ENCODE results near the gene UACA.
A peak's percentile ranks its signal among the peaks of the same experiment; 100 is the strongest.

The UACA gene

GRCh38 chr15:70690491-70691276 lies 72.7 kb downstream of the UACA start:
- ATAC-seq (ENCODE audit: low read depth) (peak; percentile 55; the same call in 2 of the 3 replicates), DNase-seq (ENCODE audit: low spot score) (no peak)
- H3K27me3 ChIP-seq (ENCODE audit: insufficient read depth, poor library complexity, severe bottlenecking) = no peaks in the 10 kb centered on the region
- H3K4me3 ChIP-seq (ENCODE audit: severe bottlenecking) = no peak overlapping the region
- H3K36me3 ChIP-seq (ENCODE audit: low read depth) = peaks cover 28% of the 10 kb centered on the region
- no peak for TF ChIP-seq CTCF (IDR thresholded peaks at IDR 0.05; ENCODE audit: poor library complexity, severe bottlenecking)
- H3K4me1 ChIP-seq (ENCODE audit: insufficient read depth, poor library complexity, severe bottlenecking) = peaks cover 13% of the 10 kb centered on the region
- no peak overlapping the region for H3K27ac ChIP-seq (ENCODE audit: poor library complexity, severe bottlenecking)
- H3K9me3 ChIP-seq (ENCODE audit: severe bottlenecking) = no peaks in the 10 kb centered on the region

GRCh38 chr15:70690021-70690420 lies 73.3 kb downstream of the UACA start:
- no peak for ATAC-seq (ENCODE audit: low read depth)
- Histone ChIP-seq H3K4me1 (ENCODE audit: insufficient read depth, poor library complexity, severe bottlenecking) (peaks cover 13% of the 10 kb centered on the region), H3K36me3 (ENCODE audit: low read depth) (peaks cover 33% of the 10 kb centered on the region), H3K27me3 (ENCODE audit: insufficient read depth, poor library complexity, severe bottlenecking) (no peaks in the 10 kb centered on the region), H3K27ac (ENCODE audit: poor library complexity, severe bottlenecking) (no peak overlapping the region), H3K9me3 (ENCODE audit: severe bottlenecking) (no peaks in the 10 kb centered on the region), H3K4me3 (ENCODE audit: severe bottlenecking) (no peak overlapping the region)
- DNase-seq (ENCODE audit: low spot score) = no peak
- TF ChIP-seq CTCF (IDR thresholded peaks at IDR 0.05; ENCODE audit: poor library complexity, severe bottlenecking) = no peak

GRCh38 chr15:70687482-70687881 lies 75.9 kb downstream of the UACA start:
- Histone ChIP-seq H3K27ac (ENCODE audit: poor library complexity, severe bottlenecking) (no peak overlapping the region), H3K4me1 (ENCODE audit: insufficient read depth, poor library complexity, severe bottlenecking) (peaks cover 13% of the 10 kb centered on the region), H3K36me3 (ENCODE audit: low read depth) (peaks cover 30% of the 10 kb centered on the region), H3K27me3 (ENCODE audit: insufficient read depth, poor library complexity, severe bottlenecking) (no peaks in the 10 kb centered on the region), H3K9me3 (ENCODE audit: severe bottlenecking) (no peaks in the 10 kb centered on the region), H3K4me3 (ENCODE audit: severe bottlenecking) (no peak overlapping the region)
- no peak for DNase-seq (ENCODE audit: low spot score)
- ATAC-seq (ENCODE audit: low read depth) = no peak
- no peak for TF ChIP-seq CTCF (IDR thresholded peaks at IDR 0.05; ENCODE audit: poor library complexity, severe bottlenecking)

GRCh38 chr15:70680817-70681216 lies 82.5 kb downstream of the UACA start:
- peak; percentile 29; the same call in 2 of the 3 replicates for ATAC-seq (ENCODE audit: low read depth)

More at GRCh38 chr15:70680817-70681216, 82.5 kb downstream of the UACA start:
- no peaks in the 10 kb centered on the region for H3K27me3 ChIP-seq (ENCODE audit: insufficient read depth, poor library complexity, severe bottlenecking)
- H3K27ac ChIP-seq (ENCODE audit: poor library complexity, severe bottlenecking) = no peak overlapping the region
- no peaks in the 10 kb centered on the region for H3K9me3 ChIP-seq (ENCODE audit: severe bottlenecking)
- H3K36me3 ChIP-seq (ENCODE audit: low read depth) = peaks cover 65% of the 10 kb centered on the region
- no peak overlapping the region for H3K4me3 ChIP-seq (ENCODE audit: severe bottlenecking)
- no peaks in the 10 kb centered on the region for H3K4me1 ChIP-seq (ENCODE audit: insufficient read depth, poor library complexity, severe bottlenecking)
- TF ChIP-seq CTCF (IDR thresholded peaks at IDR 0.05; ENCODE audit: poor library complexity, severe bottlenecking) = no peak
- DNase-seq (ENCODE audit: low spot score) = no peak

Data from RWPE2 (cell line).